Measurements from ENCODE around the gene ITPA. TPM values are rescaled to one million over a fixed set of nuclear protein-coding genes. Genes with fewer than 3 reads are reported as not detected.

ITPA gene
- total RNA-seq, 2 donors from 2014 or later: 43.9 to 48.0 TPM

GRCh38 chr20:3237958-3238615 lies 28.8 kb downstream of the ITPA start:
- TF ChIP-seq CTCF (IDR thresholded peaks at IDR 0.05) (no peak), POLR2A (IDR thresholded peaks at IDR 0.05) (no peak), POLR2AphosphoS5 (IDR thresholded peaks at IDR 0.05) (no peak)
- 6% methylated on average over 57 of the region's 59 CpGs for WGBS
- H3K27ac ChIP-seq: no peak overlapping the region
- no peaks in the 10 kb centered on the region for H3K36me3 ChIP-seq
- H3K4me1 ChIP-seq (replicated peaks): peaks cover 5% of the 10 kb centered on the region
- DNase-seq (ENCODE audit: low spot score): no peak
- H3K27me3 ChIP-seq (replicated peaks; ENCODE audit: insufficient read depth): no peaks in the 10 kb centered on the region
- intact Hi-C loops (cut with DNase I): no loop called here
- H3K9me3 ChIP-seq: no peaks in the 10 kb centered on the region
- H3K4me3 ChIP-seq: peak overlapping the region; percentile 73 to 75

GRCh38 chr20:3238616-3239025 lies 29.3 kb downstream of the ITPA start:
- peak; percentile 36 for DNase-seq (ENCODE audit: low spot score)
- peak overlapping the region; percentile 73 to 75 for H3K4me3 ChIP-seq
- intact Hi-C loops (cut with DNase I): no loop called here
- H3K27me3 ChIP-seq (replicated peaks; ENCODE audit: insufficient read depth): no peaks in the 10 kb centered on the region
- TF ChIP-seq POLR2A (IDR thresholded peaks at IDR 0.05): no peak
- no peak for TF ChIP-seq POLR2AphosphoS5 (IDR thresholded peaks at IDR 0.05)
- no peak for TF ChIP-seq CTCF (IDR thresholded peaks at IDR 0.05)
- peaks cover 5% of the 10 kb centered on the region for H3K4me1 ChIP-seq (replicated peaks)
- H3K27ac ChIP-seq: peak overlapping the region in 1 of 2 donors; percentile 46
- no peaks in the 10 kb centered on the region for H3K9me3 ChIP-seq
- no peaks in the 10 kb centered on the region for H3K36me3 ChIP-seq
- WGBS: 2% methylated on average over 11 of the region's 48 CpGs

DNA sequence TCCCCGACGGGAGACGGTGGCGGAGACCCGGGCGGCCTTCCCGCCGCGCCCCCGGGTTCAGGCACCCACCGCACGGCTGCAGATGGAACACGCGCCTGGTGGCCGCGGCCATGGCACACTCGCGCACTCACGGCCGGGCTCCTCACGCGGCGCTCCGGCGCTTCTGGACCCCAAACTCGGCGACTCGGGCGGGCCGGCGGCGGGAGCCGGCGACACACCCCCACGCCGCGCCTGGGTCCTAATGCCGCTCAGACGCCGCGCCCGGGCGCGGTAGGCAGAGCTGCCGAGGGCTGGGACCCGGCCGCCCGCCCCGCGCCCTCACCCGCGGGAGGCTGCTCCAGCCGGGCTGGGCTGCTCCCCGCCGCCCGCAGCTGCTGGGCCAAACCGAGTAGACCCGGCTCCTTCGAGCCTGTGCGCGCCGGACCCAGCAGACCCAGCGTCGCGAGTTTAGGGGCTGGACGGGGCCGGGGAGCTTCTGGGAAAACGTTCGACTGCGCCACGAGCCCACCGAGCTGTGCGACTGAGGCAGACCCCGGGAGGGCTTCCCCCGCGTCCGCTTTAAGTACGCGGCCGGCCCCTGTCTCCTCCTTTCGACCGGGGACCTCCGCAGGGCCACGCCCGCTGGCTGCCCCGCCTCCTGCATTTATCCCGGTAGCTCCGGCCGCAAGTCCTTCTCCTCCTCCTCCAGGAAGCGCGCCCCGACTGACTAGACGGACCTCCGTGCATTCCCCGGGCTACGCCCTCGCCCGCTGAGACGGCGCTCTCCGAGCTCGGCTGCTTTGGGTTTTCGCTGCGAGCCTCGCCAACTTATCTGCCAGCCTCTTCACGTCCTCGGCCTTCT lies 29.9 kb downstream of the ITPA start, which contains the start of gene SLC4A11:
Gene SLC4A11, minus strand, starts transcription at position 165 of the 841 bp plus-strand sequence. Its CDS starts 53 bp downstream, at position 112.
- Histone ChIP-seq H3K4me3 (peak within 1 kb of the TSS; percentile 73 to 75), H3K9me3 (no peaks in the 10 kb centered on the region), H3K27ac (peak within 1 kb of the TSS; percentile 20 to 46), H3K27me3 (replicated peaks; ENCODE audit: insufficient read depth) (no peaks in the 10 kb centered on the region), H3K4me1 (replicated peaks) (peaks cover 5% of the 10 kb centered on the region), H3K36me3 (no peaks in the 10 kb centered on the region)
- 1% methylated on average over 79 of the region's 107 CpGs for WGBS
- peak; percentile 58 for DNase-seq (ENCODE audit: low spot score)
- intact Hi-C loops (cut with DNase I): no loop called here
- TF ChIP-seq POLR2AphosphoS5 (IDR thresholded peaks at IDR 0.05): no peak
- no peak for TF ChIP-seq POLR2A (IDR thresholded peaks at IDR 0.05)

- Histone ChIP-seq H3K9me3 (no peaks in the 10 kb centered on the region), H3K4me1 (replicated peaks) (peaks cover 5% of the 10 kb centered on the region), H3K36me3 (no peaks in the 10 kb centered on the region), H3K4me3 (peak overlapping the region; percentile 73 to 75), H3K27ac (peak overlapping the region; percentile 20 to 46), H3K27me3 (replicated peaks; ENCODE audit: insufficient read depth) (no peaks in the 10 kb centered on the region)
- TF ChIP-seq CTCF (IDR thresholded peaks at IDR 0.05) (no peak), POLR2AphosphoS5 (IDR thresholded peaks at IDR 0.05) (no peak), POLR2A (IDR thresholded peaks at IDR 0.05) (no peak)
- intact Hi-C loops (cut with DNase I): no loop called here
- DNase-seq (ENCODE audit: low spot score): no peak
- WGBS: 16% methylated on average over 50 of the region's 54 CpGs
These were observed 30.8 kb downstream of the ITPA start for GRCh38 chr20:3239867-3240775.
